Endothelial cell (in vitro differentiated cells): ENCODE data around the gene EEF2KMT. TPM values are rescaled to one million over a fixed set of nuclear protein-coding genes. Genes with fewer than 3 reads are reported as not detected.
"Not testable (repeated sequence)": the region's sequence is repeated elsewhere in the genome, so short reads cannot be mapped to it uniquely, and the experiment has no call there.

Source experiments
- DNase-seq: peaks from one replicate; pipeline ENCODE4 v3.0.0; 2021; ENCODE audit warnings: low spot score
- H3K27ac Mint-ChIP-seq: one replicate; pipeline ENCODE4 v1.8.0; 2021; ENCODE audit warnings: mixed read lengths, inconsistent platforms; ENCODE audit not compliant: unreplicated experiment
- H3K27me3 Mint-ChIP-seq: one replicate; pipeline ENCODE4 v1.8.0; 2021; ENCODE audit warnings: mild to moderate bottlenecking, moderate library complexity, mixed read lengths, inconsistent platforms; ENCODE audit not compliant: unreplicated experiment
- H3K36me3 Mint-ChIP-seq: one replicate; pipeline ENCODE4 v1.8.0; 2021; ENCODE audit warnings: mild to moderate bottlenecking, low read depth, mixed read lengths, inconsistent platforms; ENCODE audit not compliant: unreplicated experiment
- H3K4me1 Mint-ChIP-seq: one replicate; pipeline ENCODE4 v1.8.0; 2021; ENCODE audit warnings: mild to moderate bottlenecking, mixed read lengths, inconsistent platforms; ENCODE audit not compliant: unreplicated experiment
- H3K4me3 Mint-ChIP-seq: one replicate; pipeline ENCODE4 v1.8.0; 2021; ENCODE audit warnings: mild to moderate bottlenecking, mixed read lengths, inconsistent platforms; ENCODE audit not compliant: unreplicated experiment
- H3K9me3 Mint-ChIP-seq: one replicate; pipeline ENCODE4 v1.8.0; 2021; ENCODE audit warnings: mixed read lengths, inconsistent platforms; ENCODE audit not compliant: unreplicated experiment
- CTCF ChIP-seq: fragments of 200-600 bp; sonication (generic); IDR thresholded peaks from one replicate; pipeline ENCODE4 v1.5.0; 2021; ENCODE audit warnings: antibody characterized with exemption; ENCODE audit not compliant: unreplicated experiment
- total RNA-seq: library from RNA; stranded (reverse); fragmentation: NEBNext Ultra II Directional; extraction: Animal tissue kit (Norgen Biotek cat#: 25700); gene quantifications from one replicate; pipeline ENCODE4 v1.2.1, GENCODE V29; 2021; ENCODE audit not compliant: unreplicated experiment

EEF2KMT gene
- total RNA-seq, 1 donor from 2014 or later = 6.7 TPM

GRCh38 chr16:5093081-5093480, 4.5 kb downstream of the EEF2KMT start:
- not testable (repeated sequence) for H3K27ac Mint-ChIP-seq, H3K4me3 Mint-ChIP-seq, DNase-seq, H3K4me1 Mint-ChIP-seq, H3K9me3 Mint-ChIP-seq, H3K36me3 Mint-ChIP-seq, H3K27me3 Mint-ChIP-seq

GRCh38 chr16:5090592-5090991, 7.0 kb downstream of the EEF2KMT start:
- H3K27ac Mint-ChIP-seq, H3K27me3 Mint-ChIP-seq, H3K9me3 Mint-ChIP-seq, DNase-seq, H3K4me1 Mint-ChIP-seq, H3K36me3 Mint-ChIP-seq, H3K4me3 Mint-ChIP-seq: not testable (repeated sequence)

GRCh38 chr16:5089911-5090555, 7.6 kb downstream of the EEF2KMT start:
- not testable (repeated sequence) for H3K27ac Mint-ChIP-seq, H3K36me3 Mint-ChIP-seq, H3K27me3 Mint-ChIP-seq, H3K4me3 Mint-ChIP-seq, DNase-seq, H3K9me3 Mint-ChIP-seq, H3K4me1 Mint-ChIP-seq

GRCh38 chr16:5088936-5089335, 8.7 kb downstream of the EEF2KMT start:
- H3K4me3 Mint-ChIP-seq, DNase-seq, H3K9me3 Mint-ChIP-seq, H3K27ac Mint-ChIP-seq, H3K27me3 Mint-ChIP-seq, H3K36me3 Mint-ChIP-seq, H3K4me1 Mint-ChIP-seq: not testable (repeated sequence)

- not testable (repeated sequence) for H3K4me3 Mint-ChIP-seq, H3K9me3 Mint-ChIP-seq, H3K4me1 Mint-ChIP-seq, H3K27me3 Mint-ChIP-seq, H3K27ac Mint-ChIP-seq, H3K36me3 Mint-ChIP-seq, DNase-seq
Observed at GRCh38 chr16:5088086-5088790, 9.4 kb downstream of the EEF2KMT start.

- H3K4me3 Mint-ChIP-seq, H3K27me3 Mint-ChIP-seq, H3K4me1 Mint-ChIP-seq, H3K36me3 Mint-ChIP-seq, DNase-seq, H3K9me3 Mint-ChIP-seq, H3K27ac Mint-ChIP-seq: not testable (repeated sequence)
Observed at GRCh38 chr16:5085716-5086115, 11.9 kb downstream of the EEF2KMT start.

GRCh38 chr16:5084802-5085201, 12.8 kb downstream of the EEF2KMT start:
- H3K9me3 Mint-ChIP-seq, H3K4me1 Mint-ChIP-seq, H3K27ac Mint-ChIP-seq, H3K27me3 Mint-ChIP-seq, H3K36me3 Mint-ChIP-seq: not testable (repeated sequence)
- peak overlapping the region; percentile 54 for H3K4me3 Mint-ChIP-seq
- DNase-seq = peak; percentile 76
- TF ChIP-seq CTCF = peak; percentile 79

GRCh38 chr16:5084099-5084731, 13.4 kb downstream of the EEF2KMT start:
- not testable (repeated sequence) for H3K9me3 Mint-ChIP-seq, H3K4me3 Mint-ChIP-seq, DNase-seq, H3K36me3 Mint-ChIP-seq, H3K27me3 Mint-ChIP-seq, H3K27ac Mint-ChIP-seq, H3K4me1 Mint-ChIP-seq

- H3K36me3 Mint-ChIP-seq, H3K4me3 Mint-ChIP-seq, H3K9me3 Mint-ChIP-seq, DNase-seq, H3K27ac Mint-ChIP-seq, H3K27me3 Mint-ChIP-seq, H3K4me1 Mint-ChIP-seq: not testable (repeated sequence)
Observed at GRCh38 chr16:5083646-5084045, 13.9 kb downstream of the EEF2KMT start.

- H3K27ac Mint-ChIP-seq = not testable (repeated sequence)
- peaks cover 13% of the 10 kb centered on the region for H3K36me3 Mint-ChIP-seq
Observed at GRCh38 chr16:5080996-5081395, 16.6 kb downstream of the EEF2KMT start.

GRCh38 chr16:5080461-5080860, 17.1 kb downstream of the EEF2KMT start:
- not testable (repeated sequence) for DNase-seq, H3K4me3 Mint-ChIP-seq, H3K4me1 Mint-ChIP-seq, H3K9me3 Mint-ChIP-seq, H3K27me3 Mint-ChIP-seq, H3K27ac Mint-ChIP-seq
- H3K36me3 Mint-ChIP-seq = peaks cover 16% of the 10 kb centered on the region

More at GRCh38 chr16:5080996-5081395, 16.6 kb downstream of the EEF2KMT start:
- not testable (repeated sequence) for H3K9me3 Mint-ChIP-seq, H3K4me3 Mint-ChIP-seq, H3K27me3 Mint-ChIP-seq, DNase-seq, H3K4me1 Mint-ChIP-seq
